WTC11 (cell line): ENCODE measurements around the gene NCOA1. TPM values are rescaled to one million over a fixed set of nuclear protein-coding genes. Genes with fewer than 3 reads are reported as not detected.

Source experiments
- ATAC-seq: fragments of 200-7000 bp; cut with Tn5 transposase; 2 replicates; pipeline ENCODE4 v1.10.0; 2021; ENCODE audit warnings: mild to moderate bottlenecking, moderate library complexity
- CTCF ChIA-PET: fragments of 300-600 bp; sonication (Branson Sonifier 250); formaldehyde crosslinking; loops from one replicate; lab custom pipeline; 2021; ENCODE audit warnings: antibody characterized with exemption; lab: Charles Lee
- POLR2A ChIA-PET: fragments of 350-600 bp; sonication (Branson Sonifier 250); formaldehyde crosslinking; loops from one replicate; lab custom pipeline; 2021; ENCODE audit warnings: antibody characterized with exemption; lab: Charles Lee
- DNase-seq: peaks from one replicate; pipeline ENCODE4 v3.0.0; 2021; ENCODE audit warnings: low spot score
- H3K27ac Mint-ChIP-seq: 2 replicates; pipeline ENCODE4 v1.8.0; 2021; ENCODE audit warnings: mixed read lengths
- H3K27me3 Mint-ChIP-seq: 2 replicates; pipeline ENCODE4 v1.8.0; 2021; ENCODE audit warnings: low read depth, mild to moderate bottlenecking, moderate library complexity, mixed read lengths
- H3K36me3 Mint-ChIP-seq: 2 replicates; pipeline ENCODE4 v1.8.0; 2021; ENCODE audit warnings: mixed read lengths
- H3K4me1 Mint-ChIP-seq: 2 replicates; pipeline ENCODE4 v1.8.0; 2022; ENCODE audit warnings: mixed read lengths
- H3K4me3 Mint-ChIP-seq: 2 replicates; pipeline ENCODE4 v1.8.0; 2021; ENCODE audit warnings: mild to moderate bottlenecking, moderate library complexity, mixed read lengths
- H3K9me3 Mint-ChIP-seq: 2 replicates; pipeline ENCODE4 v1.8.0; 2021; ENCODE audit warnings: mixed read lengths
- CREM ChIP-seq: sonication (generic); formaldehyde crosslinking; IDR thresholded peaks from 2 replicates; pipeline ENCODE4 v1.8.1; 2022; ENCODE audit warnings: mild to moderate bottlenecking, missing genetic modification reagents, moderate library complexity
- CTCF ChIP-seq: fragments of 200-600 bp; IDR thresholded peaks from 2 replicates; pipeline ENCODE4 v1.8.0; 2022; ENCODE audit warnings: antibody characterized with exemption
- E2F5 ChIP-seq: sonication (generic); formaldehyde crosslinking; IDR thresholded peaks from 2 replicates; pipeline ENCODE4 v1.8.1; 2022; ENCODE audit warnings: mild to moderate bottlenecking, moderate library complexity, missing genetic modification reagents
- ERG ChIP-seq: fragments of 250-450 bp; sonication (Bioruptor Pico); IDR thresholded peaks from 2 replicates; pipeline ENCODE4 v1.8.0; 2021; ENCODE audit warnings: mild to moderate bottlenecking
- ZBTB21 ChIP-seq: sonication (generic); formaldehyde crosslinking; IDR thresholded peaks from 2 replicates; pipeline ENCODE4 v1.8.1; 2023; ENCODE audit warnings: mild to moderate bottlenecking, missing genetic modification reagents, borderline replicate concordance
- ZNF138 ChIP-seq: sonication (generic); formaldehyde crosslinking; conservative IDR thresholded peaks from 2 replicates; pipeline ENCODE4 v1.8.1; 2022; ENCODE audit warnings: mild to moderate bottlenecking, moderate library complexity, missing genetic modification reagents
- ZNF425 ChIP-seq: fragments of 250-450 bp; sonication (Bioruptor Pico); conservative IDR thresholded peaks from 2 replicates; pipeline ENCODE4 v1.9.0; 2021; ENCODE audit warnings: mild to moderate bottlenecking
- total RNA-seq: library from RNA; stranded (reverse); gene quantifications from 3 replicates; pipeline ENCODE4 v1.2.3, GENCODE V29; 2021
- TF ChIP-seq, protein P1 (sequence below): sonication (generic); formaldehyde crosslinking; IDR thresholded peaks from 2 replicates; pipeline ENCODE4 v1.8.1; 2023; ENCODE audit warnings: mild to moderate bottlenecking, missing genetic modification reagents, moderate library complexity
- TF ChIP-seq, protein P2 (sequence below): sonication (generic); formaldehyde crosslinking; IDR thresholded peaks from 2 replicates; pipeline ENCODE4 v1.8.0; 2022; ENCODE audit warnings: mild to moderate bottlenecking, missing genetic modification reagents
- TF ChIP-seq, protein P3 (sequence below): sonication (generic); formaldehyde crosslinking; IDR thresholded peaks from 2 replicates; pipeline ENCODE4 v1.8.1; 2022; ENCODE audit warnings: mild to moderate bottlenecking, missing genetic modification reagents, moderate library complexity, borderline replicate concordance
- TF ChIP-seq, protein P4 (sequence below): sonication (generic); formaldehyde crosslinking; IDR thresholded peaks from 2 replicates; pipeline ENCODE4 v1.8.1; 2023; ENCODE audit warnings: mild to moderate bottlenecking, missing genetic modification reagents
- TF ChIP-seq, protein P5 (sequence below): fragments of 250-450 bp; sonication (Bioruptor Pico); IDR thresholded peaks from 2 replicates; pipeline ENCODE4 v1.9.0; 2021; ENCODE audit warnings: mild to moderate bottlenecking
- TF ChIP-seq, protein P6 (sequence below): sonication (generic); formaldehyde crosslinking; conservative IDR thresholded peaks from 2 replicates; pipeline ENCODE4 v1.8.1; 2023; ENCODE audit warnings: mild to moderate bottlenecking, low read depth, missing genetic modification reagents, moderate library complexity

NCOA1 gene
- total RNA-seq, 1 experiment from 2014 or later: 16.9 TPM

DNA sequence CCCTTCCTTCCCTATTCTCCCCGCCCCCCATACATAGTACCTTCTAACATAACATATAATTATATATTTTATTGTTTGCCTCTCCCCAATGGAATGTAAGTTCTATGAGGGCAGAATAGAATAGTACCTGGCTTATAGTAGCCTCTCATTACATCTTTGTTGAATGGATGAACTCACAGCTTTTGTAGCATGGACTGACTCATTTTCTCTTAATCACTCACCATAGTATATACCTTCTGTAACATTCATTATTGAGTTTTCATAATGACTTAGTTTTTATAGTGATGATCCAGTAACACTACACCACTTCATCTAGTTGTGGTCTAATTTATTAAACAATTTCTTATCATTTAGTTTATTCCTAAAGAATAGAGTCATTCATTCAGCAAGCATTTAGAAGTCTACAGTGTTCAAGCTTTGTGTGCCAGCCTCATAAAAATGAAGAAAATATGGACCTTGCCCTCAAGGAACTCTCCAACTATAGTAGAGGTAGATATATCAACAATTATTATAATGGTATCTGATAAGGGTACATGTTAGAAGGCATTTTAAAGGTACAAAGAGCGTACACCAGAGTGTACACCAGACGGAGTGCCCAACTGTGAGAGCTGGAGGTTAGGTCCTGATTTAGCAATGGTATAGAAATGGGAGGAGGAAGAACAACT lies 31.1 kb downstream of the NCOA1 start (continued):
- no peak for TF ChIP-seq ZBTB21 (CRISPR knock-in tag)
- TF ChIP-seq, protein P1, sequence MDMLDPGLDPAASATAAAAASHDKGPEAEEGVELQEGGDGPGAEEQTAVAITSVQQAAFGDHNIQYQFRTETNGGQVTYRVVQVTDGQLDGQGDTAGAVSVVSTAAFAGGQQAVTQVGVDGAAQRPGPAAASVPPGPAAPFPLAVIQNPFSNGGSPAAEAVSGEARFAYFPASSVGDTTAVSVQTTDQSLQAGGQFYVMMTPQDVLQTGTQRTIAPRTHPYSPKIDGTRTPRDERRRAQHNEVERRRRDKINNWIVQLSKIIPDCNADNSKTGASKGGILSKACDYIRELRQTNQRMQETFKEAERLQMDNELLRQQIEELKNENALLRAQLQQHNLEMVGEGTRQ (CRISPR knock-in tag): no peak
- no peak for TF ChIP-seq ZNF138 (CRISPR knock-in tag)
- TF ChIP-seq, protein P2, sequence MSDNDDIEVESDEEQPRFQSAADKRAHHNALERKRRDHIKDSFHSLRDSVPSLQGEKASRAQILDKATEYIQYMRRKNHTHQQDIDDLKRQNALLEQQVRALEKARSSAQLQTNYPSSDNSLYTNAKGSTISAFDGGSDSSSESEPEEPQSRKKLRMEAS (CRISPR knock-in tag): no peak
- no peak for TF ChIP-seq E2F5 (CRISPR knock-in tag)
- TF ChIP-seq, protein P3, sequence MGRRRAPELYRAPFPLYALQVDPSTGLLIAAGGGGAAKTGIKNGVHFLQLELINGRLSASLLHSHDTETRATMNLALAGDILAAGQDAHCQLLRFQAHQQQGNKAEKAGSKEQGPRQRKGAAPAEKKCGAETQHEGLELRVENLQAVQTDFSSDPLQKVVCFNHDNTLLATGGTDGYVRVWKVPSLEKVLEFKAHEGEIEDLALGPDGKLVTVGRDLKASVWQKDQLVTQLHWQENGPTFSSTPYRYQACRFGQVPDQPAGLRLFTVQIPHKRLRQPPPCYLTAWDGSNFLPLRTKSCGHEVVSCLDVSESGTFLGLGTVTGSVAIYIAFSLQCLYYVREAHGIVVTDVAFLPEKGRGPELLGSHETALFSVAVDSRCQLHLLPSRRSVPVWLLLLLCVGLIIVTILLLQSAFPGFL (CRISPR knock-in tag): no peak
- no peak for TF ChIP-seq CTCF
- TF ChIP-seq, all 79 proteins: peak for 0

- Mint-ChIP-seq H3K27me3 (no peaks in the 10 kb centered on the region), H3K36me3 (peaks cover 13% of the 10 kb centered on the region), H3K4me3 (no peak overlapping the region), H3K4me1 (0 out of 2 replicates have a peak, but pooled peaks cover 5% of the 10 kb centered on the region), H3K27ac (no peak overlapping the region), H3K9me3 (peaks cover 29% of the 10 kb centered on the region)
- CTCF ChIA-PET: no interaction called here
- no peak for TF ChIP-seq ERG (CRISPR knock-in tag)
- TF ChIP-seq CREM (CRISPR knock-in tag): no peak
- POLR2A ChIA-PET: no interaction called here
- no peak for DNase-seq
- ATAC-seq: no peak
These were observed 36.5 kb downstream of the NCOA1 start for GRCh38 chr2:24527536-24527935.

DNA sequence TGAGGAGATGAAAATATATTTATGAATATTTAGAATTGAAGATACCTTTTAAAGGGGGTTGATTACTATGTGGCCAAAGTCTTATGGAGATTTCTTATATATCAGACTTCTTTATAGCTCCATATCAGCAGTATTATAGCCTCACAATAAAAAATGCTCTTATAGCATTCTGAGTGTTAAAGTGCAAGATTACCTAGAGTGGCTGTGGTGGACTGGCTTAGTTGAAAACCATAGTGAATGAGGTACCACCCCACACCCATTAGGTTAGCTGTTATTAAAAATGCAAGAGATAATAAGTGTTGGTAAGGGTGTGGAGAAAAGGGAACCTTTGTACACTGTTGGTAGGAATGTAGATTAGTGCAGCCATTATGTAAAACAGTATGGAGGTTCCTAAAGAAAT lies 39.7 kb downstream of the NCOA1 start:
- DNase-seq: no peak
- no peak overlapping the region for H3K4me3 Mint-ChIP-seq
- peaks cover 2% of the 10 kb centered on the region; the same call in 1 of the 2 replicates for H3K27me3 Mint-ChIP-seq
- CTCF ChIA-PET: no interaction called here
- POLR2A ChIA-PET: no interaction called here
- H3K9me3 Mint-ChIP-seq: peaks cover 42% of the 10 kb centered on the region
- H3K36me3 Mint-ChIP-seq: peaks cover 20% of the 10 kb centered on the region
- 0 out of 2 replicates have a peak, but pooled peaks cover 5% of the 10 kb centered on the region for H3K4me1 Mint-ChIP-seq
- ATAC-seq: no peak
- no peak overlapping the region for H3K27ac Mint-ChIP-seq
- TF ChIP-seq ZNF425 (CRISPR knock-in tag) (no peak), ZNF138 (CRISPR knock-in tag) (no peak)
- TF ChIP-seq, protein P4, sequence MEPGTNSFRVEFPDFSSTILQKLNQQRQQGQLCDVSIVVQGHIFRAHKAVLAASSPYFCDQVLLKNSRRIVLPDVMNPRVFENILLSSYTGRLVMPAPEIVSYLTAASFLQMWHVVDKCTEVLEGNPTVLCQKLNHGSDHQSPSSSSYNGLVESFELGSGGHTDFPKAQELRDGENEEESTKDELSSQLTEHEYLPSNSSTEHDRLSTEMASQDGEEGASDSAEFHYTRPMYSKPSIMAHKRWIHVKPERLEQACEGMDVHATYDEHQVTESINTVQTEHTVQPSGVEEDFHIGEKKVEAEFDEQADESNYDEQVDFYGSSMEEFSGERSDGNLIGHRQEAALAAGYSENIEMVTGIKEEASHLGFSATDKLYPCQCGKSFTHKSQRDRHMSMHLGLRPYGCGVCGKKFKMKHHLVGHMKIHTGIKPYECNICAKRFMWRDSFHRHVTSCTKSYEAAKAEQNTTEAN (CRISPR knock-in tag): no peak
- TF ChIP-seq, protein P5, sequence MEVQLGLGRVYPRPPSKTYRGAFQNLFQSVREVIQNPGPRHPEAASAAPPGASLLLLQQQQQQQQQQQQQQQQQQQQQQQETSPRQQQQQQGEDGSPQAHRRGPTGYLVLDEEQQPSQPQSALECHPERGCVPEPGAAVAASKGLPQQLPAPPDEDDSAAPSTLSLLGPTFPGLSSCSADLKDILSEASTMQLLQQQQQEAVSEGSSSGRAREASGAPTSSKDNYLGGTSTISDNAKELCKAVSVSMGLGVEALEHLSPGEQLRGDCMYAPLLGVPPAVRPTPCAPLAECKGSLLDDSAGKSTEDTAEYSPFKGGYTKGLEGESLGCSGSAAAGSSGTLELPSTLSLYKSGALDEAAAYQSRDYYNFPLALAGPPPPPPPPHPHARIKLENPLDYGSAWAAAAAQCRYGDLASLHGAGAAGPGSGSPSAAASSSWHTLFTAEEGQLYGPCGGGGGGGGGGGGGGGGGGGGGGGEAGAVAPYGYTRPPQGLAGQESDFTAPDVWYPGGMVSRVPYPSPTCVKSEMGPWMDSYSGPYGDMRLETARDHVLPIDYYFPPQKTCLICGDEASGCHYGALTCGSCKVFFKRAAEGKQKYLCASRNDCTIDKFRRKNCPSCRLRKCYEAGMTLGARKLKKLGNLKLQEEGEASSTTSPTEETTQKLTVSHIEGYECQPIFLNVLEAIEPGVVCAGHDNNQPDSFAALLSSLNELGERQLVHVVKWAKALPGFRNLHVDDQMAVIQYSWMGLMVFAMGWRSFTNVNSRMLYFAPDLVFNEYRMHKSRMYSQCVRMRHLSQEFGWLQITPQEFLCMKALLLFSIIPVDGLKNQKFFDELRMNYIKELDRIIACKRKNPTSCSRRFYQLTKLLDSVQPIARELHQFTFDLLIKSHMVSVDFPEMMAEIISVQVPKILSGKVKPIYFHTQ (CRISPR knock-in tag): no peak
- TF ChIP-seq, protein P2 (CRISPR knock-in tag): no peak
- TF ChIP-seq, protein P6, sequence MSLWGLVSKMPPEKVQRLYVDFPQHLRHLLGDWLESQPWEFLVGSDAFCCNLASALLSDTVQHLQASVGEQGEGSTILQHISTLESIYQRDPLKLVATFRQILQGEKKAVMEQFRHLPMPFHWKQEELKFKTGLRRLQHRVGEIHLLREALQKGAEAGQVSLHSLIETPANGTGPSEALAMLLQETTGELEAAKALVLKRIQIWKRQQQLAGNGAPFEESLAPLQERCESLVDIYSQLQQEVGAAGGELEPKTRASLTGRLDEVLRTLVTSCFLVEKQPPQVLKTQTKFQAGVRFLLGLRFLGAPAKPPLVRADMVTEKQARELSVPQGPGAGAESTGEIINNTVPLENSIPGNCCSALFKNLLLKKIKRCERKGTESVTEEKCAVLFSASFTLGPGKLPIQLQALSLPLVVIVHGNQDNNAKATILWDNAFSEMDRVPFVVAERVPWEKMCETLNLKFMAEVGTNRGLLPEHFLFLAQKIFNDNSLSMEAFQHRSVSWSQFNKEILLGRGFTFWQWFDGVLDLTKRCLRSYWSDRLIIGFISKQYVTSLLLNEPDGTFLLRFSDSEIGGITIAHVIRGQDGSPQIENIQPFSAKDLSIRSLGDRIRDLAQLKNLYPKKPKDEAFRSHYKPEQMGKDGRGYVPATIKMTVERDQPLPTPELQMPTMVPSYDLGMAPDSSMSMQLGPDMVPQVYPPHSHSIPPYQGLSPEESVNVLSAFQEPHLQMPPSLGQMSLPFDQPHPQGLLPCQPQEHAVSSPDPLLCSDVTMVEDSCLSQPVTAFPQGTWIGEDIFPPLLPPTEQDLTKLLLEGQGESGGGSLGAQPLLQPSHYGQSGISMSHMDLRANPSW (CRISPR knock-in tag): no peak
